RWPE2 (cell line): ENCODE results near the gene ACTA1.
"Not testable (repeated sequence)": the region's sequence is repeated elsewhere in the genome, so short reads cannot be mapped to it uniquely, and the experiment has no call there.

ENCODE experiments used
- ATAC-seq: fragments of 200-7000 bp; cut with Tn5 transposase; 3 replicates; pipeline ENCODE4 v1.9.1; 2021; ENCODE audit warnings: low read depth
- DNase-seq: peaks from one replicate; pipeline ENCODE4 v3.0.0-alpha.2; 2020; ENCODE audit warnings: low spot score
- H3K27ac ChIP-seq: fragments of 450-650 bp; 2 replicates; pipeline ENCODE4 v1.5.1; 2017; ENCODE audit warnings: mild to moderate bottlenecking; ENCODE audit not compliant: poor library complexity, severe bottlenecking
- H3K27me3 ChIP-seq: fragments of 250-450 bp; sonication (Bioruptor Pico); 2 replicates; pipeline ENCODE4 v1.5.1; 2021; ENCODE audit warnings: mild to moderate bottlenecking, moderate library complexity; ENCODE audit not compliant: insufficient read depth, poor library complexity, severe bottlenecking
- H3K36me3 ChIP-seq: fragments of 250-450 bp; sonication (Bioruptor Pico); 2 replicates; pipeline ENCODE4 v1.5.1; 2020; ENCODE audit warnings: low read depth, mild to moderate bottlenecking, moderate library complexity
- H3K4me1 ChIP-seq: fragments of 250-450 bp; sonication (Bioruptor Pico); 2 replicates; pipeline ENCODE4 v1.5.1; 2021; ENCODE audit warnings: mild to moderate bottlenecking, moderate library complexity; ENCODE audit not compliant: insufficient read depth, poor library complexity, severe bottlenecking
- H3K4me3 ChIP-seq: fragments of 250-450 bp; sonication (Bioruptor Pico); 2 replicates; pipeline ENCODE4 v1.5.1; 2021; ENCODE audit warnings: mild to moderate bottlenecking, moderate library complexity; ENCODE audit not compliant: severe bottlenecking
- H3K9me3 ChIP-seq: fragments of 250-450 bp; sonication (Bioruptor Pico); 2 replicates; pipeline ENCODE4 v1.5.1; 2021; ENCODE audit warnings: mild to moderate bottlenecking, moderate library complexity; ENCODE audit not compliant: severe bottlenecking
- CTCF ChIP-seq: fragments of 450-650 bp; IDR thresholded peaks from one replicate; pipeline ENCODE4 v1.5.1; 2017; ENCODE audit warnings: mild to moderate bottlenecking, moderate library complexity; ENCODE audit not compliant: poor library complexity, severe bottlenecking

The ACTA1 gene

GRCh38 chr1:229406798-229407197 lies 27.1 kb downstream of the ACTA1 start:
- peaks cover 5% of the 10 kb centered on the region for H3K27me3 ChIP-seq
- no peak overlapping the region for H3K4me3 ChIP-seq
- ATAC-seq (no peak), DNase-seq (no peak)
- no peak for TF ChIP-seq CTCF
- H3K36me3 ChIP-seq: no peaks in the 10 kb centered on the region
- H3K27ac ChIP-seq: no peak overlapping the region
- no peaks in the 10 kb centered on the region for H3K4me1 ChIP-seq
- no peaks in the 10 kb centered on the region for H3K9me3 ChIP-seq

DNA sequence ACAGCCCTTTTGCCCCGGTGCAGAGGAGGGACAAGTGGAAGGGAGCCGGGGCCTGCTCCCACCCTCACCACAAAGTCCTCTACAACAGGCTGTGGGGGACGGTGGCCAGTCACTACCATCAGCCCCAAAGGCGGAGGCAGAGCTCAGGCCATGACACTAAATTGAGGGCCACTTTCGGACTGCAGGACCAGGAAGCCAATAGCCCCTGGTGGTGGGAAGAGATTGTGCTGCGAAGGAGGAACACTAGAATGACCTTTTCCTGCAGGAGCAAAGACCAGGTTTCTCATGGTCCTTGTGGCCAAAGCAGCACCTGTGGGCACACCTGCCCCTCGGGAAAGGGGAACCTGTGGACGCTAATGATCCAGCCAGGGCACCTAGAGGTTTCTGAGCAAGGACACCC lies 30.3 kb downstream of the ACTA1 start:
- Histone ChIP-seq H3K27ac (no peak overlapping the region), H3K4me1 (no peaks in the 10 kb centered on the region), H3K27me3 (peaks cover 5% of the 10 kb centered on the region), H3K36me3 (no peaks in the 10 kb centered on the region), H3K9me3 (no peaks in the 10 kb centered on the region), H3K4me3 (no peak overlapping the region)
- DNase-seq (no peak), ATAC-seq (no peak)
- TF ChIP-seq CTCF: no peak

DNA sequence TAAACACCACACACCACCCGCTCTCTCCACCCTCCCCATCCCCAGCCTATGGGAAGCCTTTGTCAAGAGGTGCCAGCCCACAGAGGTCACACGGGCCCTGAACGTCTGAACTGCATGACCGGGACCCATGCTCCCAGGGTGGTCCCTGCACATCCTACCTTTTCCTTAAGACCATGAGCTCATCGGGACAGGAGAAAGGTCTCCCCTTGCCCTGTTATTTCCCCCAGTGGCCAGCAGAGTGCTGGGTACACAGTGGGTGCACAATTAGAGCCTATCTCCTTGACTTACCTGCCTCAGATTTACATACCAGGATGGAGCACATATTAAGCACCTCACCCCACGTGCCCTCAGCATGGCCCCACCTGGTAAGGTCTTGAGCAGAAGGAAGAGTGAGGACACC lies 30.9 kb downstream of the ACTA1 start:
- Histone ChIP-seq H3K36me3 (no peaks in the 10 kb centered on the region), H3K4me3 (no peak overlapping the region), H3K9me3 (no peaks in the 10 kb centered on the region), H3K4me1 (no peaks in the 10 kb centered on the region), H3K27me3 (peaks cover 5% of the 10 kb centered on the region), H3K27ac (no peak overlapping the region)
- no peak for ATAC-seq
- TF ChIP-seq CTCF: no peak
- no peak for DNase-seq

DNA sequence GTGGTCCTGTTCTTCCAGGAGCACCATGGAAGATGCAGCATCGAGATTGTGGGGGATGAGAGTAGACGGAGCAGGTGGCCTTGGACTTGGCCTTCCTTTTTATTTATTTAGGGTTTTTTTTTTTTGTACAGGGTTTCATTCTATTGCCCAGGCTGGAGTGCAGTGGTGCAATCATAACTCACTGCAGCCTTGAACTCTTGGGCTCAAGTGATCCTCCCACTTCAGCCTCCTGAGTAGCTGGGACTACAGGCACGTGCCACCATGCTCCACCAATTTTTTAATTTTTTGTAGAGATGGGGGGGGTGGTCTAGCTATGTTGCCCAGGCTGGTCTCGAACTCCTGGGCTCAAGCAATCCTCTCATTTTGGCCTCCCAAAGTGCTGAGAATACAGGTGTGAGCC lies 31.6 kb downstream of the ACTA1 start:
- H3K4me1 ChIP-seq, H3K36me3 ChIP-seq, H3K9me3 ChIP-seq, ATAC-seq, H3K27ac ChIP-seq, DNase-seq, H3K27me3 ChIP-seq, H3K4me3 ChIP-seq: not testable (repeated sequence)

DNA sequence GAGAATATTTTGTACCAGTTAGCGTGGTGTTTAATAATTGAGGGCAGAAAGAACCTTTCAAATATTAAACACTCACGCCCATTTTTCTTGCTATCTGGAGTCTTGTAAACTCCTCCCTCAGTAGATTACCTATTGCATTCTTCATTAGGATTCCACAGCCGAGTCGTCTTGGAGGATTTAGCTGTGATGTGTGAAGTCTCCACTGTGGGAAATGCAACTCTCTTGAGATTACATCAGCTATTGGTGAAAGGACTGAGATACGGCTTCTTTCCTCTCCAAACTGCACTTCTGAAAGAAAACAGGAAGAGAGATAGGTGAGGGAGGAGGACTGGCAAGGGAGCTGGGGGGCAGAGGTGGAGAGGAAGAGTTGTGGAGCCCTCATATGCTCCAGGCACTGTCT lies 36.1 kb downstream of the ACTA1 start:
- no peak for ATAC-seq
- no peak for TF ChIP-seq CTCF
- no peaks in the 10 kb centered on the region for H3K4me1 ChIP-seq

More for the DNA sequence above, 36.1 kb downstream of the ACTA1 start:
- Histone ChIP-seq H3K27me3 (no peaks in the 10 kb centered on the region), H3K27ac (no peak overlapping the region), H3K9me3 (no peaks in the 10 kb centered on the region), H3K4me3 (no peak overlapping the region), H3K36me3 (no peaks in the 10 kb centered on the region)
- no peak for DNase-seq
